Activated CD8-positive, alpha-beta memory T cell treated with anti-CD3 and anti-CD28 coated beads, Interleukin-2, amount 10 ng/mL, durations not matched to agents 7 days and 5 days (primary cell): Measurements from ENCODE around the gene CEP164. TPM values are rescaled to one million over a fixed set of nuclear protein-coding genes. Genes with fewer than 3 reads are reported as not detected.

ENCODE experiments used
- ATAC-seq: fragments of 150-1000 bp; cut with Tn5 transposase; one replicate; pipeline ENCODE4 v1.10.0; 2021; ENCODE audit warnings: moderate library complexity
- CTCF ChIA-PET: fragments of 350-600 bp; sonication (Branson Sonifier 250); formaldehyde crosslinking; loops from one replicate; lab custom pipeline; 2021; ENCODE audit warnings: antibody characterized with exemption; lab: Charles Lee
- DNase-seq: peaks from one replicate; pipeline ENCODE4 v3.0.0-alpha.2; 2020
- H3K27ac Mint-ChIP-seq: one replicate; pipeline ENCODE4 v1.8.0; 2021; ENCODE audit warnings: mild to moderate bottlenecking, mixed read lengths
- H3K27me3 Mint-ChIP-seq: one replicate; pipeline ENCODE4 v1.8.0; 2021; ENCODE audit warnings: mixed read lengths
- H3K36me3 Mint-ChIP-seq: one replicate; pipeline ENCODE4 v1.8.0; 2021; ENCODE audit warnings: mild to moderate bottlenecking, mixed read lengths
- H3K4me1 Mint-ChIP-seq: one replicate; pipeline ENCODE4 v1.8.0; 2021; ENCODE audit warnings: mixed read lengths
- H3K4me3 Mint-ChIP-seq: one replicate; pipeline ENCODE4 v1.8.0; 2021; ENCODE audit warnings: mild to moderate bottlenecking, moderate library complexity, mixed read lengths
- H3K9me3 Mint-ChIP-seq: one replicate; pipeline ENCODE4 v1.8.0; 2022; ENCODE audit warnings: low read depth, mixed read lengths
- total RNA-seq, 2 experiments: library from RNA; stranded (reverse); gene quantifications; one replicate each; pipeline ENCODE4 v1.2.3, GENCODE V29; 2021

The CEP164 gene
- total RNA-seq, 2 experiments from 2014 or later: 36.0 to 38.6 TPM

GRCh38 chr11:117426297-117426685, 98.6 kb downstream of the CEP164 start:
- Mint-ChIP-seq H3K9me3 (no peaks in the 10 kb centered on the region), H3K36me3 (no peaks in the 10 kb centered on the region), H3K4me3 (no peak overlapping the region), H3K4me1 (peaks cover 8% of the 10 kb centered on the region), H3K27ac (no peak overlapping the region), H3K27me3 (peaks cover 3% of the 10 kb centered on the region)
- DNase-seq (peak; percentile 78), ATAC-seq (peak; percentile 71)
- CTCF ChIA-PET: interaction anchor here (0.5 to 4.1 kb wide), 58 partner anchors 10 to 745 kb away, joined by 3 to 45 read pairs (median 4); partner anchors contain the start of gene FXYD2

- no peak overlapping the region for H3K27ac Mint-ChIP-seq
- CTCF ChIA-PET: interaction anchor here (0.6 to 4.1 kb wide), 29 partner anchors 9 to 626 kb away, joined by 3 to 45 read pairs (median 5); partner anchors contain the start of gene FXYD2
- H3K4me1 Mint-ChIP-seq: peaks cover 8% of the 10 kb centered on the region
- no peak for ATAC-seq
- DNase-seq: no peak
- no peaks in the 10 kb centered on the region for H3K36me3 Mint-ChIP-seq
- H3K4me3 Mint-ChIP-seq: no peak overlapping the region
- no peaks in the 10 kb centered on the region for H3K9me3 Mint-ChIP-seq
- peaks cover 3% of the 10 kb centered on the region for H3K27me3 Mint-ChIP-seq
Measured at GRCh38 chr11:117426941-117427340, 99.3 kb downstream of the CEP164 start.

GRCh38 chr11:117427356-117427874, 99.8 kb downstream of the CEP164 start:
- Mint-ChIP-seq H3K4me1 (peaks cover 8% of the 10 kb centered on the region), H3K36me3 (no peaks in the 10 kb centered on the region), H3K4me3 (no peak overlapping the region), H3K9me3 (no peaks in the 10 kb centered on the region), H3K27ac (no peak overlapping the region), H3K27me3 (peaks cover 3% of the 10 kb centered on the region)
- CTCF ChIA-PET: interaction anchor here (1.5 to 4.1 kb wide), 10 partner anchors 9 to 625 kb away, joined by 3 to 45 read pairs (median 14); partner anchors contain the start of gene FXYD2
- ATAC-seq (no peak), DNase-seq (no peak)

GRCh38 chr11:117428186-117428855, 100.7 kb downstream of the CEP164 start:
- no peaks in the 10 kb centered on the region for H3K9me3 Mint-ChIP-seq
- CTCF ChIA-PET: interaction anchor here (1.0 to 4.1 kb wide), 5 partner anchors 15 to 388 kb away, joined by 3 to 43 read pairs (median 23); no protein-coding TSS in a partner anchor
- H3K27me3 Mint-ChIP-seq: peaks cover 3% of the 10 kb centered on the region
- DNase-seq (no peak), ATAC-seq (no peak)
- H3K4me1 Mint-ChIP-seq: peaks cover 8% of the 10 kb centered on the region
- no peak overlapping the region for H3K4me3 Mint-ChIP-seq
- no peaks in the 10 kb centered on the region for H3K36me3 Mint-ChIP-seq
- H3K27ac Mint-ChIP-seq: no peak overlapping the region

- H3K9me3 Mint-ChIP-seq: no peaks in the 10 kb centered on the region
- ATAC-seq (no peak), DNase-seq (no peak)
- CTCF ChIA-PET: interaction anchor here (1.0 to 1.5 kb wide), 2 partner anchors 192 to 379 kb away, joined by 3 to 5 read pairs; no protein-coding TSS in a partner anchor
- H3K4me3 Mint-ChIP-seq: no peak overlapping the region
- H3K27me3 Mint-ChIP-seq: peaks cover 3% of the 10 kb centered on the region
- H3K36me3 Mint-ChIP-seq: no peaks in the 10 kb centered on the region
- H3K27ac Mint-ChIP-seq: no peak overlapping the region
- H3K4me1 Mint-ChIP-seq: peaks cover 8% of the 10 kb centered on the region
Measured at GRCh38 chr11:117428856-117429229, 101.2 kb downstream of the CEP164 start.

- H3K9me3 Mint-ChIP-seq: no peaks in the 10 kb centered on the region
- no peak for DNase-seq
- CTCF ChIA-PET: interaction anchor here (1.5 kb wide), 1 partner anchor 377 kb away, joined by 5 read pairs; no protein-coding TSS in a partner anchor
- ATAC-seq: peak; percentile 37
- H3K4me3 Mint-ChIP-seq: no peak overlapping the region
- no peaks in the 10 kb centered on the region for H3K36me3 Mint-ChIP-seq
- H3K27me3 Mint-ChIP-seq: peaks cover 3% of the 10 kb centered on the region
- no peak overlapping the region for H3K27ac Mint-ChIP-seq
- H3K4me1 Mint-ChIP-seq: peaks cover 11% of the 10 kb centered on the region
Measured at GRCh38 chr11:117430293-117430955, 102.8 kb downstream of the CEP164 start.

GRCh38 chr11:117431436-117431835, 103.8 kb downstream of the CEP164 start:
- Mint-ChIP-seq H3K4me3 (no peak overlapping the region), H3K27me3 (peaks cover 8% of the 10 kb centered on the region), H3K9me3 (no peaks in the 10 kb centered on the region), H3K4me1 (peaks cover 15% of the 10 kb centered on the region), H3K36me3 (no peaks in the 10 kb centered on the region), H3K27ac (no peak overlapping the region)
- CTCF ChIA-PET: no interaction called here
- DNase-seq (no peak), ATAC-seq (no peak)

GRCh38 chr11:117433717-117434116, 106.1 kb downstream of the CEP164 start:
- Mint-ChIP-seq H3K9me3 (no peaks in the 10 kb centered on the region), H3K4me1 (peaks cover 16% of the 10 kb centered on the region), H3K4me3 (no peak overlapping the region), H3K27me3 (peaks cover 8% of the 10 kb centered on the region), H3K27ac (no peak overlapping the region), H3K36me3 (no peaks in the 10 kb centered on the region)
- ATAC-seq: no peak
- CTCF ChIA-PET: no interaction called here
- DNase-seq: no peak

GRCh38 chr11:117434481-117434880, 106.8 kb downstream of the CEP164 start:
- no peaks in the 10 kb centered on the region for H3K9me3 Mint-ChIP-seq
- no peaks in the 10 kb centered on the region for H3K36me3 Mint-ChIP-seq
- CTCF ChIA-PET: no interaction called here
- peaks cover 5% of the 10 kb centered on the region for H3K27me3 Mint-ChIP-seq
- ATAC-seq (no peak), DNase-seq (no peak)
- peaks cover 16% of the 10 kb centered on the region for H3K4me1 Mint-ChIP-seq
- no peak overlapping the region for H3K4me3 Mint-ChIP-seq
- H3K27ac Mint-ChIP-seq: no peak overlapping the region

GRCh38 chr11:117435326-117435725, 107.7 kb downstream of the CEP164 start:
- DNase-seq (no peak), ATAC-seq (no peak)
- Mint-ChIP-seq H3K4me3 (no peak overlapping the region), H3K27ac (no peak overlapping the region), H3K27me3 (peaks cover 5% of the 10 kb centered on the region), H3K9me3 (no peaks in the 10 kb centered on the region), H3K36me3 (no peaks in the 10 kb centered on the region), H3K4me1 (peaks cover 11% of the 10 kb centered on the region)
- CTCF ChIA-PET: no interaction called here

- H3K27ac Mint-ChIP-seq: no peak overlapping the region
- H3K36me3 Mint-ChIP-seq: no peaks in the 10 kb centered on the region
- peaks cover 7% of the 10 kb centered on the region for H3K27me3 Mint-ChIP-seq
- no peaks in the 10 kb centered on the region for H3K9me3 Mint-ChIP-seq
- no peak overlapping the region for H3K4me3 Mint-ChIP-seq
- ATAC-seq (no peak), DNase-seq (no peak)
- CTCF ChIA-PET: no interaction called here
- peaks cover 9% of the 10 kb centered on the region for H3K4me1 Mint-ChIP-seq
Measured at GRCh38 chr11:117437041-117437790, 109.6 kb downstream of the CEP164 start.

GRCh38 chr11:117437791-117438130, 110.1 kb downstream of the CEP164 start:
- no peak overlapping the region for H3K27ac Mint-ChIP-seq
- peaks cover 9% of the 10 kb centered on the region for H3K4me1 Mint-ChIP-seq
- H3K36me3 Mint-ChIP-seq: no peaks in the 10 kb centered on the region
- ATAC-seq: no peak
- no peak for DNase-seq
- CTCF ChIA-PET: no interaction called here
- H3K27me3 Mint-ChIP-seq: peaks cover 8% of the 10 kb centered on the region
- no peak overlapping the region for H3K4me3 Mint-ChIP-seq
- no peaks in the 10 kb centered on the region for H3K9me3 Mint-ChIP-seq

- CTCF ChIA-PET: no interaction called here
- Mint-ChIP-seq H3K27ac (no peak overlapping the region), H3K36me3 (no peaks in the 10 kb centered on the region), H3K4me1 (peaks cover 9% of the 10 kb centered on the region), H3K27me3 (peaks cover 12% of the 10 kb centered on the region), H3K9me3 (no peaks in the 10 kb centered on the region), H3K4me3 (no peak overlapping the region)
- DNase-seq (peak; percentile 54), ATAC-seq (peak; percentile 52)
Measured at GRCh38 chr11:117438371-117439000, 110.8 kb downstream of the CEP164 start.
